ENCODE data around the gene CPOX. TPM values are rescaled to one million over a fixed set of nuclear protein-coding genes. Genes with fewer than 3 reads are reported as not detected.
"Not testable (repeated sequence)": the region's sequence is repeated elsewhere in the genome, so short reads cannot be mapped to it uniquely, and the experiment has no call there.

Gene CPOX
- total RNA-seq, 1 donor from 2014 or later: 18.6 TPM

GRCh38 chr3:98561727-98562521 lies 31.5 kb downstream of the CPOX start:
- DNase-seq: no peak

DNA sequence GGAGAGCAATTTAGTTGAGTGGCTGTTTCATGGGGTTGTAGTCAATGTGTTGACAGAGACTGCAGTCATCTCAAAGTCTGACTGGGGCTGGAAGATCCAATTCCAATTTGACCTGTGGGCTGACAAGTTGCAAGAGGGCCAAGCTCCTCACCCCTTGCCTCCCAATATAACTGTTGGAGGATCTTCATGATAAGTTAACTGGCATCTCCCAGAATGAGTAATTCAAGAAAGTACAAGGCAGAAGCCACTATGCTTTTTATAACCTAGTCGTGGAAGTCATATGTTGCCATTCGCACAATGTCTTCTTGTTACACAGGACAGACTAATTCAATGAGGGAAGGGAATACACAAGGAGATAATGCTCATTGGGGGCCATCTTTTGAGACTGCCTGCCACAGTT lies 32.5 kb downstream of the CPOX start:
- no peak for DNase-seq

GRCh38 chr3:98559769-98560168 lies 33.6 kb downstream of the CPOX start:
- not testable (repeated sequence) for DNase-seq

DNA sequence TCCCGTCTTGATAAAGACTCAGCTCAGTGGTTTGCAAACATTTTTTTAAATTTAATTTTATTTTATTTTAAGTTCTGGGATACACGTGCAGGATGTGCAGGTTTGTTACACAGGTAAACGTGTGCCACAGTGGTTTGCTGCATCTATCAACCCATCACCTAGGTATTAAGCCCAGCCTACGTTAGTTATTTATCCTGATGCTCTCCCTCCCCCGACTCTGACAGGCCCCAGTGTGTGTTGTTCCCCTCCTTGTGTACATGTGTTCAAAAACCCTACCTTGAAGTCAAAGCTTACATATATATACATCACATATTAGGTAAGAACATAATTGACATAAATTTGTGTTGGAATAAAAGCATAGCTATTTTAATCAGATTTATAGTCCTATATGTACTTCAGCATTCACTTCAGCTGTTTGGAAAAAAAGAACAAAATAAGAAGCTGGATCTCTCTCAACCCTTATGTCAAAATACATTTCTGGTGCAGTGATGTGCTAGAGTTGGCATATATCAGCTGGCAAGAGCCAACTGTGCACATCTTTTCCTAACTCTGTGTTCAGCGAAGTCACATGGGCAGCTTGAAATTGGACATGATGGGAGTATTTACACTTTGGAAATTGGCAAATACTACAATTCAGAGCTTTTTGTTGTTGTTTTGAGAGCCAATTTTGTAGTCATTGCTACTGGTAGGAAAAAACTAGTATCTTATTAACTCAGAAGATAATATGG lies 35.1 kb downstream of the CPOX start:
- DNase-seq: no peak

- no peak for DNase-seq
These were observed 35.9 kb downstream of the CPOX start for GRCh38 chr3:98557324-98558010.

DNA sequence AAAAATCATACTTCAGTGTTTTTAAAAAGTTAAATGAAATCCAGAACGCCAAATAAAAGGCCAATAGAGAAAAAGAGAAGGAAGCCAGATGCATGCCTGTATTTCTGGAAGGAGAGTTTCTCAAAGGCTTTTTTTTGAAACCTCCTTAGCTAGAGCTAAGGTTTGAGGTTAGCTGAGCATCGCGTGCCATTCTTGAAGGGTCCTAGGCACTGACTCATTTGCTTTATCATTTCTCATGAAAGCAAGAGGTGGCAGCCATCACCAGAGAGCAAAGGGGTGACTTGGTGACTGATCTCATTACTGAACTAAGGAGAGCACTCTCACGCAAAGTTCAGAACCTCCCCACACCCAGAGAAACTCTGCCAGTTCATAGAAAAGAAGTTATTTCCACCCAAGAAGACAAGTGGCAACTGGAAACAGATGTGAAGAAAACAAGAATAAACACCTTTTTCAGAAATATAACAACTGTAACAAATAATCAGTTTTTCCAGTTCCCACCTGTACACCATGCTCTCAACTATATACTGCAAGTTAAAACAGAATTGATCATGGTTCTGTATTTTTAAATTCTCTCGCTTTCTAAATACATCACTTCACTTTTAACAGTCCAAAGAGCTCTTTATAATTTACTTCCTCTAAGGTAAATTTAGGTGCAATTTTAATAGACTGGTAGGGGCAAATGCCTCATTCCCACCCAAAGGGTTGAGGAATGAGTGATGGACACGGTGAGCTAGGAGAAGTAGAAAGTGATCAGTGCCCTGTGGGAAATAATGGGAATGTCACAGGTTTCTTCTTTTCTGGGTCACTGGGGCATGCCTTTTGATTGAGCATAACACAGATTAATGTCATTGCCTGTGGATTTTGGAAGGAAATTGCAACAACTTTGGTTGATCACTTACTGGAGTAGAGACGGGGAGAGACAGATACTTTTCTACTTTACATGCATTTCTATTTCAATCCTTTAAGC lies 37.0 kb downstream of the CPOX start:
- DNase-seq: no peak

GRCh38 chr3:98555025-98555379 lies 38.4 kb downstream of the CPOX start:
- DNase-seq: no peak

DNA sequence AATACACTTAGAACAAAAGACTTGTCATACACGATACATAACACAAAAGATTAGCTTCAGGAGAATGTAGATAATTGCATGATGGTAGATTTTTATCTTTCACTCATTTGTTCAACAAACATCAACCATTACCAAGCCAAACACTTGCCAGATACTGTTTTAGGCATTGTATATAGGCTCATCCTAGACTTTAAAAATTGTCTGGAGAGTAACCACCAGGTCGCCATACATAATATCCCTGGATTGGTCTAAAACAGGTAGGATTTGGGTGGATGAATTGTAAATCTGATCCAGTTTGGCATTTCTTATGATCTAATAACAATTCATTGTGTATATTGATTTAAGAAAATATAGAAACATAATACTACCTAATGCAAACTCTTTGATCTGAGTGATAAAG lies 38.8 kb downstream of the CPOX start:
- DNase-seq: no peak

DNA sequence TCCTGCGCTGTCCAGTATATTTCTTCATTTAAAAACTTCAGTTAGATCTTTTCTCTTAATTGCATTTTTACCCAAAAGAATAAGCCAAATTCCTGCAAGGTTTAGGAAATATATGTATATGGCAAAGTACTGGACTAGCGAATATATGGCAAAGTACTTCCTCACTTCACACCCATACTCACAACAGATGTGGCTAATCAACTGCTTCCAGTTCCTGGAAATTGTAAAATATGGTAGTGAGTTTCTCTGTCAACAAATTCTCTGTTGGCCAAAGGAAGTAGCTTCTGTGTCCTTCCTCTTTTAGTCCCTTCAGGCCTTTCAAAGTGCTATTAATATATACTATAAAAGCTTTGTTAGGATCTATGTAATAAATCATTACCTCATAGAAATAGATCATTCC lies 39.7 kb downstream of the CPOX start:
- DNase-seq: peak; percentile 7

DNA sequence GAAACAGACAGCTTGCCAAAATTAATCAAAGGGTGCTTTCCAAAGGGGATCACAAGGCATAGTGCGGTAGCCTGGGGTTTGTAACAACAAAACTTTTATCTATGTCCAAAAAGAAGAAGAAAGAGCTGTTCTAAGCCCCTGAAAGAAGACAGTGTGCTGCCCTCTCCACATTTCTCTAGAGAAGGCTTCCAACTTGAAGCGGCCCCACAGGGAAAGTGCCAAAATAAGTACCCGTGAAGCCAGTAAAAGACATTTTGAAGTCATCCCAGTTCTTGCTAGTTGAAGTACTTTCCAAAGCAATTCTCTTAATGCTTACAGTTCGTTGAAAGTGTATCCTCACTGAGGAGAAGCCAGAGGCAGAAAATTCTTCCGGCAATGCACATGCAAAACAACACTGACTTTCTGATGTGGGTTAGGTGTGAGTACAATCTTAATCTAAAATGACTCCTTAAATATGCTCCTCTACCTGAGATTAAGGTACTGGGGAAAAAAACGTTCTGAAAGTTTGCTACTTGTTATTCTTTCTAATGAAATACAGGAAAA lies 40.3 kb downstream of the CPOX start:
- no peak for DNase-seq

- no peak for DNase-seq
These were observed 41.0 kb downstream of the CPOX start for GRCh38 chr3:98552232-98553020.

DNA sequence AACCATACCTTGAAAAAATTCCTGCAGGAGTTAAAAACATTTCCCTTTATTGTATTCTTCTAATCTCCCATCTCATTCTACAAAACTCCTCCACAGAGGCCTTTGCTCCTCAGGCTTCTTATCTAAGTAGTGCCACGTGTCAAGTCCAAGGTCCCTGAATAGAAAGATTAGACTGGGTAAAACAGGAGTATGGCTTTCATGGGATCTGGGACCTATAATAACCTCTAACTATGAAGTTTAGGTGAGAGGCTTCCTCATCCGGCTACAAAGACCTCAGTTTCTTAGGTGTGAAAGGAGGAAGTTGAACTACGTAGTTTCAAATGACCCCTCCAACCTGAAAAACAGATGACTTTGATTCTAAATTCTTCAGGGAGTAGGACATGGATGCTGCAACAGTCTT lies 41.7 kb downstream of the CPOX start:
- DNase-seq: no peak

GRCh38 chr3:98551236-98551635 lies 42.2 kb downstream of the CPOX start:
- DNase-seq: no peak

- no peak for DNase-seq
These were observed 42.6 kb downstream of the CPOX start for GRCh38 chr3:98550833-98551232.

- no peak for DNase-seq
These were observed 44.9 kb downstream of the CPOX start for GRCh38 chr3:98548544-98548943.

GRCh38 chr3:98545940-98546339 lies 47.5 kb downstream of the CPOX start:
- DNase-seq: no peak

GRCh38 chr3:98542623-98543022 lies 50.8 kb downstream of the CPOX start:
- DNase-seq: no peak

DNA sequence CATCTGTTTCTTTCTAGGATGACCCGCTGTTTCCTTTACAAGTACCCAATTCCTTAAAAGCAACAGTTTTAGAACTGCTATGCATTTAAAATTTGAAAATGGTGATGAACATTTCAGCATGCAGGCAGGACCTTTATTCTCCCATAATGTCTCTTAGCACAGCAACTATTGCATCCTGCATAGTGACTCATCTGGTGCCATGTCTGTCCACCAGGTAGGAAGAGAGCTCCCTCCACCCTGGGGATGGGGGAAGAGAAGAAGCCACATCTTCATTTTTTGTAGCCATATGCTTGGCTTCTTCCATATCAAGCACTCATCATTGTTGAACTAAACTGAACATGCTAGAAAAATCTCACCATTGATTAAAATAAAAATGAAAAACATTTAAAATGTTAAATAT lies 51.7 kb downstream of the CPOX start:
- no peak for DNase-seq

DNA sequence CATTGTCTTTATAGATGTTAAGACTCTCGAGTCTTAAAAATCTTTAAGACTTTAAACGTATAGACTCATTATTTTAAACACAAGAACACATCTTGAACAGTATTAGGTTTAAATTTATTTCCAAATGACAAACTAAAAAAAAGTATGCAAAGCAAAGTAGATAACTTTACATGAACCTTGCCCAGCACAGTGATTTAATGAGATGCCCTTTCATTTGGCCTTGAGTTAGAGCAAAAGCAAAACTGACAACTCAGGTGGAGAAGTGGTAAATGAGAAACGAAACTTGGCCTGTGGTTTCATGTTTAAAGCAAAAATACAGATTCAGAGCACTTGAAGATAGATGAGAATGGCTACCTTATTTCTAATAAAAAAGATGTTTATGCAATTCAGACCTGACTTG lies 53.1 kb downstream of the CPOX start:
- no peak for DNase-seq

- DNase-seq: no peak
These were observed 56.9 kb downstream of the CPOX start for GRCh38 chr3:98536456-98537017.

GRCh38 chr3:98534734-98535133 lies 58.7 kb downstream of the CPOX start:
- DNase-seq: no peak

All from tongue (tissue), 2 donors.